ENCODE results near the gene KIF5B.

DNA sequence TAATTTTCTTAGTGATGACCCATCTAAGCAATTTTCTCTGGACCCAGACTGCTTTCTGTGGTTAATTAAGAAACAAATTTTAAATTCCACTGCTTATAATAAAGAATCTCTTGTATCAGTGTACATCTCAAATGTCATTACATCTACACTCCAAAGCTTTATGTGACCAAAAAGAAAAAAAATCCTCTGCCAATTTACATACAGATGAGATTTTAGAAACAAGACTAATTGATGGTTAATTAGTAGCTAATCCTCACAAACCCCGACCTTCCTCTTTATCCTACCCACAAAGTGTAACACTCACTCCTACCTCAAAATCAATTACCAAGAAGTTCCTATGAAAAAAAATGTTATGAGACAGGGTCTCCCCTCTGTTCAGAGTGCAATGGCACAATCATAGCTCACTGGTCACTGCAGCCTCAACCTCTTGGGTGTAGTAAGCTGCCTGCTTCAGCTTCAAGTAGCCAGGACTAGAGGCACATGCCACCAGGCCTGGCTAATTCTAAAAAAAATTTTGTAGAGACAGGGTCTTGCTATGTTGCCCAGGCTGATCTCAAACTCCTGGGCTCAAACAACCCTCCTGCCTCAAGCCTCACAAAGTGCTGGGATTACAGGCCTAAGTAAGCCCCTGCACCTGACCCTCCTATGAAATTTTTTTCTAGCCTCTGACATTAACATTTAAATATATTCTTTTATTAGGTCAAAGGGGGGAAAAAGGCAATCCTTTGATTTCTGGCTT lies 14.8 kb downstream of the KIF5B start:
- TF ChIP-seq TAF1 (IDR thresholded peaks at IDR 0.05; ENCODE audit: low read depth, low read length) (no peak), POU2F2 (IDR thresholded peaks at IDR 0.05; ENCODE audit: low read depth, low read length) (no peak), POLR2AphosphoS5 (IDR thresholded peaks at IDR 0.05; ENCODE audit: low read depth, low read length) (no peak)
